GM19397 (cell line): ENCODE data around the gene NSMF.
"Not testable (repeated sequence)": the region's sequence is repeated elsewhere in the genome, so short reads cannot be mapped to it uniquely, and the experiment has no call there.

Experiments
- ATAC-seq: cut with Tn5 transposase; IDR thresholded peaks from one replicate; pipeline ENCODE4 v1.9.1; 2021; ENCODE audit warnings: mild to moderate bottlenecking, moderate library complexity; ENCODE audit not compliant: unreplicated experiment

NSMF gene

DNA sequence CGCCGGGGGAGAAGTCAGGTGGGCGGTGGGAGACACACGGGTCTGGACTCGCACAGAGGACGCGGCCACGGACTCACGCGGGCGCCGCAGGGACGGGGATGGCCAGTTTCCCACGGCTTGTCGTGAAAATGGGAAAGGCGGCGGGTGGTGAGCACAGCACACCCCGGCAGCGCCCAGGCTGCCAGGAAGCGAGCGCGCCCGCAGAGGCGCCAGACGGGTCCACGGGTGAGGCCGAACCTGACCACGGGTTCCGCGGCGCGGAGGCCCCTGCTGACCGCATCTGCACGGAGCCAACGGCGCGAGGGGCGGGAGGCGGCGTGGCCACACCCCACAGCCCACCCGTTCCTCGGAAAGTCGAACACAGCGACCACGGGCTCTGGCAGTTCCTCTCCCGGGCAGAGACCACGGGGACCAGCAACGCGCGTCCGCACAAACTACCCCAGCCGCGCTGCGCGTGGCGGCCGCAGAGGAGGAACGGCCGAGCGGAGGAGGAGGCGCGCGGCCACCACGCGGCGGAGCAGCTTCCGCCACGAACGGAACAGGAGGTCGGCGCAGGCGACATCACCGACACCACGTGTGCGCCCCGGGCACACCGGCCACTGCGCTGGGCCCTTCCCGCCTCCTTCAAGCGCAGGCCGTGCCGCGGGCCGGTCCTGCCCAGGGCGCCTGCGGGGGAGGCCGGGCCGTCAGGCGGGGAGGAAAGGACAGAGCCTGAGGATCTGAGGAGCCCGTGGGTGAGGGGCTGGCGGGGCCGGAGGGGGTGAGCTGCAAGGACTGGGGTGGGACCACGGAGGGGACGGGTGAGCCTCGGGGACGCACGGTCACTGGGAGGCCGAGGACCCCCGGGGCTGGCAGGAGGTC lies 41.7 kb downstream of the NSMF start:
- ATAC-seq, result no peak

DNA sequence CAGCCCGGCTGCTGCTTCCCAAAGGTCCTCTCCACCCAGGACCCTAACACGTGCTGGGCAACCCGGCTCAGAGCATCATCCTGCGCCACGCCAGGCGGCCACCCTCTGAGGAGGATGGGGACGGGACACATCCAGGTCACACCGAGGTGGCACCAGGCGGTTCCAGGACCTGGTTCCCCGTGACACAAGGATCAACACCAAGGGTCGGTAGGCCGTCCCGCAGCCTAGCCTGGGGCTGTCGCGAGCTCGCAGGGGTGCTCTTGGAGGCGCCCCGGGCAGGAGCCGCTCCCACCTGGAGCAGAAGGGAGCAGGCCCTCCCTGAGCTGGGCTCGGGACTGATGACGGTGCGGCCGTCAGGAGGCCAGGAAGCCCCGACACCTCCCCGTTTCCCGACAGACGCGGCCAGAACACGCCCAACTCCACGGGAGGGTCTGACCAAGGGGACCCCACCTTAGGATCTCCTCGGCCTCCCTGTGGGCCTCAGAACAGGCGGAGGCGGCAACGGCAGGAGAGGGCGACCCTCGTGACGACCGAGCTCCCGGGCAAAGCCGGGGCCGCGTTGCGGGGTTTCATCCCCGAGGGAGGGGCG lies 42.5 kb downstream of the NSMF start:
- ATAC-seq, result no peak

DNA sequence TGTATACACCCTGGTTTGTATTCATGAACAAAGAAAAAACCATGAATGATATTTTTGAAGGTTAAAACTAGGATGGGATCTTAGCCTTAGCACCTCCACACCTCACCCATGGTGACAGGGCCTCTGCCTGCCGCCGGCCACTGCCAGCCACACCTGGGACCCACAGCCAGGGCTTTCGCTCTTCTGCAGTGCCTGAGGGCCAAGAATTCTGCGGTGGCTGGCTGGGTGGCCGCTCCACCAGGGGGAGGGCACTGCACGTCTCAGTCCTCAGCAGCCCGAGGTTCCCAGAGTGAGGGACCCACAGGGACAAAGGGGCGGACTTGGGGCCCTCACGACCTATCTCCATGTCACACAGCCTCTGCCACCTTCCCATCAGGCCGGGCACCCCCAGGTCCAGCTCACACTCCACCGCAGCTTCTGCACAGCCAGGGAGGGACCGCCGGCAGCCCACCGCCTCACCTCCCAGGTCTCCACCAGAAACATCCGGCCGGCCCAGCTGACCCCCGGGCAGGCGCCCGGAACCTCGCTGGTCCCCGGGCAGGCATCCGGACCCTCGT lies 43.0 kb downstream of the NSMF start:
- ATAC-seq, result no peak

DNA sequence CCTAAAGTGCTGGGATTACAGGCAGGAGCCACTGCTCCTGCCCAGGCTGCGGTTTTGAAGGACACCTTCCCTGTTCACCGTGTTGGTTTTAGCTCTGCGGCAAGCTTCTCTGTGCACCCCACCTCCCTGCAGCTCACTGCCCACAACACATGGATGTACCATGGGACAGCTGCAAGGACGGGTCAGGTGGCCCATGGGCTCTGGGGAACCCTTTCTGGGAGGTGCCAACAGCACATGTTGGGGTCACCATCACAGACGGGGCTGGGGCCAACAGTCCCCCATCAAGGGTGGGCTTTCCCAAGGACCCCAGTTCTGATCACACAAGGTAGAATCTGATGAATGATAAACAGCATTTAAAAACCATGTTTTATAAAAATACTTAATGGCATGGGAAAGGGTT lies 43.7 kb downstream of the NSMF start:
- no peak for ATAC-seq

DNA sequence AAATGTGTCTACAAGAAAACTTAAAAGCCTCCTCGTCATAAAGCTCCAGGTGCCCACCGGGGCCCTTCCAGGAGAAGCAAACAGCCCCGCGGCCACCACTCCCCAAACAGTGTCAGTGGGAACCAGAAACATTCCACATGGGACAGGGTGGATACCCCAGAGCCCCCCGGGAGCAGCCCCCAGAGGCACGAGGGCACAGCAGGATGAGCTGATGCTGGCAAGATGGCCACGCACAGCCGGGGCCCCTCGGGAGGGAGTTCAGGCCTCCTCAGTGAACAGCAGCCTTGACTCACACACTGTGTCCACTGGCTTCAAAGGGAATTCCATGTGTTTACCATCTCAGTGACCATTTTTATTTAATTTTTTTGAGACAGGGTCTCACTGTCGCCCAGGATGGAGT lies 46.7 kb downstream of the NSMF start:
- ATAC-seq, result no peak

DNA sequence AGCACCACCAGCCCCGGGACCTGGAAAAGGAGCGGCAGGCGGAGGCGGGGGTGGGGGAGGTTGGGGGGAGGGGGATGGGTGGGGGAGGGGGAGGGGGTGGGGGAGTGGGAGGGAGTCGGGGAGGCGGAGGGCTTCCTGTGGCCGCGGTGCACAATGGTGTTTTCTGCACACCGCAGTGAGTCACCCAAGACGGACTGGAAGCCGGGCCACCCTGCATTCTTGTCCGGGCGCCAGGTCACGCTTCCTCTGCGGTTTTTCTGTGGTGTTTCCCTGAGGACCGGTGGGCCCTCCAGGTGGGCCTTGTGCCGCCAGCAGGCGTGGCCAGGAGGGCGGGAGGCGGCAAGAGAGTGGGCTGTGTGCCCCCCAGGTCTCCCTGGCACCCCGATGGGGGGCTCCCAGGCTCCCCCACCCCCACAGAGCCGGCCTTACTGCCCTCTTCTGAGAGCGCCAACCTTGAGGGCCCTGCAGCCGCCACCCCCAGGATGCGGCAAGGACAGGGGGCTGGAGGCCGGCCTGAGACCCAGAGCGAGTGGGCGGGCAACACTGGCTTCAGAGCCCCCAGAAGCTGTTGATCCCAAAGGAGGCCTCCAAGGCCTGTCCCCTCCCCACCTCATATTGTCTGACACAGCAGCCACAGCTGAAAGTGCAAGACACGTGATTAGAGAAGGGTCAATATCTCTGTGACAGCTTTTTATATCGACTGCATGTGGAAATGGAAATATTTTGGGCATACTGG lies 47.3 kb downstream of the NSMF start:
- no peak for ATAC-seq

DNA sequence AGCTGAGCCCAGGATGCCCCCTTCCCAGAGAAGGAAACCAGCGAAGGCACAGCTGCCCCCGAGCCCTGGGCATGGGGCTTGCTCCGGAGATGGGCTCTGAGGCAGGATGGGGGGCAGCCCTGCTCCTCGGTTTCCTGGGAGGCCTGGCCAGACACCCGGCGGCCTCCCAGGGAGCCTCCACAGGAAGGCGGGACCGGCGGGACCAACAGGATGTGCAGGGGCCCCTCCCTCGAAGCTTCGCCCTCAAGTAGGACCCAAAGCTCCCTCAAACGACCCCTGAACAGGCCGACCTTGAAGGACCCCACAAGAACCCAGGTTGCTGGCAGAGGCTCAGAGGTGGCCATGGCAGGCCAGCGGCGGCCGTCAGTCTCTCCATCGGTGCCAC lies 47.9 kb downstream of the NSMF start:
- no peak for ATAC-seq

- ATAC-seq, result no peak
Observed at GRCh38 chr9:137410891-137411249, 48.3 kb downstream of the NSMF start.

GRCh38 chr9:137410236-137410890 lies 48.8 kb downstream of the NSMF start:
- ATAC-seq, result not testable (repeated sequence)

- ATAC-seq, result no peak
Observed at GRCh38 chr9:137409515-137409914, 49.6 kb downstream of the NSMF start.

GRCh38 chr9:137408651-137409405 lies 50.3 kb downstream of the NSMF start:
- ATAC-seq, result no peak

DNA sequence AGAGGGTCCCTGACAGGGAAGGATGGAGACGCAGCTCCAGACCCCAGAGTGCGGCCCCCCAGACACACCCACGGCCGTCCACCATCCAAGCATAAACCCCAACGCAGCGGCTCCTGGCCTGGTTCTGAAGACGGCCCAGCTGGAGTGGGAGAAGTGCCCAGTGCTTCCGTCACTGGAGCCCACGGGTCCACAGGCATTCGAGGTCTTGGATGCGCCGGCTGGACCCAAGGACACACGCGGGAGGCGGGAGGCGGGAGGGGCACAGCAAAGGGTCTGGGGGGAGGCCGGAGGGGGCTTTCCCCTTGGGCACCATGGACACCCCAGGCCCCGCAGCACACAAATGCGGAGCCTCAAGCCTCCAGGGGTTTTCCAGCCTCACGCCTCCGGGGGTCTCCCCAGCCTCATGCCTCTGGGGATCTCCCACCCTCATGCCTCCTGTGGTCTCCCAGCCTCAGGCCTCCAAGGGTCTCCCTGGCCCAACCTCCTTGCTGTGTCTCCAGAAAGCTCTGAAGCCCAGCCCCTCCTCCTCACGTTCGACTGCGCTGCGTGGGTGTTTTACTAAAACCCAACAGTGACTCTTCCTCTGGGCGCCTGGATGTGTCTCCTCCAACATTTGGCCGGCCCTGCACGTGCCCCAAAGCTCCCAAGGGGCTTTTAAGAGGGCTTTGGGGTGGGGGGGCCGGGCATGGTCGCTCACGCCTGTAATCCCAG lies 51.4 kb downstream of the NSMF start:
- ATAC-seq, result no peak

GRCh38 chr9:137406876-137407589 lies 52.1 kb downstream of the NSMF start:
- no peak for ATAC-seq

DNA sequence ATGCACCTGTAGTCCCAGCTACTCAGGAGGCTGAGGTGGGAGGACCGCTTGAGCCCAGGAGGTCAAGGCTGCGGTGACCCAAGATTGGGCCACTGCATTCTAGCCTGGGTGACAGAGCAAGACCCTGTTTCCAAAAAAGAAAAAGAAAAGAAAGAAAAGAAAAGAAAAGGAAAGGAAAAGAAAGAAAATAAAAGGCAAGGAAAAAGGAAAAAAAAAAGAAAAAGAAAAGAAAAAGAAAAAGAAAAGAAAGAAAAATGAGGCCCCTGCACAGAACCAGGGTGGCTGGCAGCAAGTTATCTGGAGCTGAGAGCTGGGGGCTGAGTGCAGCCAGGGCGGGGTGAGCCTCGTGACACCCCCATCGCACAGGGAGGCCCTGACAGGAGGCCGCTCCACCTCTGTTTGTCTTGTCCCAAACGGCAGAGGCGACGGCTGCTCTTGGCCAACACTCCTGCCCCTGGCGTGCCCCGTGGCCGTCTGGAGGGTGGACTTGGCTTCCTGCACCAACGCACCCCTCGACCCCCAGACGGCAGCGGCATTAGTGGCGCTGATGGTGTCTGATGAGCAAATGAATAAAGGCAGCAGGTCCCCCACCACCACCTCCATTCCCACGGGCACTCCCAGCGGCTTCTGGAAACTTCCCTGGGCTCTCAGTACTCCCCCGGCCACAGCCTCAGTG lies 52.9 kb downstream of the NSMF start:
- ATAC-seq, result no peak

DNA sequence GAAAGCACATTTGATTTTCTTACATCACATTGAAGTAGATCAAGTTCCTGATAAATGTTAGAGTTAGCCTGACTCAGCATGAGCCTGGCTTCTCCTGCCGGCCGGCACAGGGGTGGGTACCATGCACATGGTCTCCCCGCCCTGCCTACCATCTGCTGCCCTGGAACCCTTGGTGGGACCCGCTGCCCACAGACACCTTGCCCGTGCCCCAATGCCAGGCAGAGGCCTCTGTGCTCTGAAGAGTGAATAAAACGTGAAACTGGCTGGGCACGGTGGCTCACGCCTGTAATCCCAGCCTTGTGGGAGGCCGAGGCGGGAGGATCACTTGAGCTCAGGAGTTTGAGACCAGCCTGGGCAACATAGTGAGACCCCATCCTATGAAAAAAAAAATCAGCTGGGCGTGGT lies 53.5 kb downstream of the NSMF start:
- no peak for ATAC-seq

GRCh38 chr9:137404961-137405567 lies 54.1 kb downstream of the NSMF start:
- no peak for ATAC-seq

DNA sequence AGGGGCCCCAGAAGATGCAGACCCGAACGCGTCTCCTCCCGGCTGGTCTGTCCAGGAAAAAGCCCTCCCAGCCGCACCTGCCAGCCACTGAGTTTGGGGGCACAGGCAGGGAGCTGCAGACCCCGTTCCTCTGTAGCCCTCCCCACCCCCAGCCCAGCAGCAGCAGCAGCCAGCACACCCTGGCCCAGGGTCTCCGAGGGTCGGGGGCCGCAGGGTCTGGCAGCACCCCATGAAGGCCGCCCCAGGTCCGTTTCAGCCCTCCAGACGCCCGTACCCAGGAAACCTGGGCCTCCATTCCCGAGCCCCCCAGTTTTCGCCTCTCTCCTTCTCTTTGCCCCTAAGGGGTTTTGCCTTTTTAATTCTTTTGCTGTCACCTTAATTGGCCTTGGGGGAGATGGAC lies 55.9 kb downstream of the NSMF start:
- no peak for ATAC-seq

DNA sequence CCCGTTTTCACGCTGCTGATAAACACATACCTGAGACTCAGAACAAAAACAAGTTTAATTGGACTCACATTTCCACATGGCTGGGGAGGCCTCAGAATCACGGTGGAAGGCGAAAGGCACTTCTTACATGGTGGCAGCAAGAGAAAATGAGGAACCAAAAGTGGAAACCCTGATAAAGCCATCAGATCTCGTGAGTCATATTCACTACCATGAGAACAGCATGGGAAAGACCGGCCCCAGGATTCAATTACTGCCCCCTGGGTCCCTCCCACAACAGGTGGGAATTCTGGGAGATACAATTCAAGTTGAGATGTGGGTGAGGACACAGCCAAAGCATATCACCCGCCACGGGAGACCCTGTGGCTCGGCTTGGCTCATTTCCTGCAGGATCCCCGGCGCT lies 56.4 kb downstream of the NSMF start:
- no peak for ATAC-seq
